Calu3 (cell line): ENCODE results near the gene PPP2R5E. TPM values are rescaled to one million over a fixed set of nuclear protein-coding genes. Genes with fewer than 3 reads are reported as not detected.

Experiments
- BruUV-seq: library from RNA; stranded (reverse); fragments of 400-500 nt; replicated peaks from 2 replicates; lab custom pipeline; 2021; lab: Mats Ljungman, UMichigan
- CTCF ChIA-PET: fragments of 300-600 bp; sonication (Branson Sonifier 250); formaldehyde crosslinking; loops from one replicate; lab custom pipeline; 2022; ENCODE audit warnings: antibody characterized with exemption; lab: Charles Lee
- DNase-seq: peaks from one replicate; pipeline ENCODE4 v3.0.0; 2022
- H3K27ac Mint-ChIP-seq: one replicate; pipeline ENCODE4 v1.8.0; 2022; ENCODE audit warnings: mixed read lengths; ENCODE audit not compliant: unreplicated experiment
- H3K27me3 Mint-ChIP-seq: one replicate; pipeline ENCODE4 v1.8.0; 2022; ENCODE audit warnings: mixed read lengths; ENCODE audit not compliant: unreplicated experiment
- H3K36me3 Mint-ChIP-seq: one replicate; pipeline ENCODE4 v1.8.0; 2022; ENCODE audit warnings: mild to moderate bottlenecking, moderate library complexity, mixed read lengths; ENCODE audit not compliant: insufficient read depth, unreplicated experiment
- H3K4me1 Mint-ChIP-seq: one replicate; pipeline ENCODE4 v1.8.0; 2022; ENCODE audit warnings: mild to moderate bottlenecking, low read depth, mixed read lengths; ENCODE audit not compliant: unreplicated experiment
- H3K4me3 Mint-ChIP-seq: one replicate; pipeline ENCODE4 v1.8.0; 2022; ENCODE audit warnings: mild to moderate bottlenecking, low read depth, moderate library complexity, mixed read lengths; ENCODE audit not compliant: unreplicated experiment
- H3K9me3 Mint-ChIP-seq: one replicate; pipeline ENCODE4 v1.8.0; 2022; ENCODE audit warnings: low read depth, mixed read lengths; ENCODE audit not compliant: unreplicated experiment
- CTCF ChIP-seq: fragments of 200-600 bp; IDR thresholded peaks from one replicate; pipeline ENCODE4 v1.8.0; 2022; ENCODE audit warnings: antibody characterized with exemption; ENCODE audit not compliant: unreplicated experiment
- intact Hi-C: fragments of 100-400 bp; cut with micrococcal nuclease; formaldehyde crosslinking; loops from one replicate; pipeline ENCODE4 v1.10.0; 2022; ENCODE audit not compliant: unreplicated experiment
- total RNA-seq: library from RNA; stranded (reverse); gene quantifications from 2 replicates; pipeline ENCODE4 v1.2.3, GENCODE V29; 2022

The PPP2R5E gene
- total RNA-seq, 1 experiment from 2014 or later = 52.5 TPM

- CTCF ChIA-PET = no interaction called here
- Mint-ChIP-seq H3K9me3 (peaks cover 2% of the 10 kb centered on the region), H3K27me3 (no peaks in the 10 kb centered on the region), H3K4me3 (no peak overlapping the region), H3K27ac (no peak overlapping the region), H3K36me3 (no peaks in the 10 kb centered on the region), H3K4me1 (no peaks in the 10 kb centered on the region)
- intact Hi-C loops = no loop called here
- TF ChIP-seq CTCF = no peak
- no peak for DNase-seq
- no TSS peak for BruUV-seq
Observed at GRCh38 chr14:63367742-63368364, 175.3 kb downstream of the PPP2R5E start.

GRCh38 chr14:63362389-63362819, 180.8 kb downstream of the PPP2R5E start:
- H3K4me1 Mint-ChIP-seq = no peaks in the 10 kb centered on the region
- CTCF ChIA-PET = interaction anchor here (0.6 to 0.7 kb wide), 2 partner anchors 54 to 851 kb away, joined by 5 to 6 read pairs; no protein-coding TSS in a partner anchor
- H3K4me3 Mint-ChIP-seq = no peak overlapping the region
- DNase-seq = no peak
- no peaks in the 10 kb centered on the region for H3K36me3 Mint-ChIP-seq
- H3K27me3 Mint-ChIP-seq = peaks cover 14% of the 10 kb centered on the region
- no peak for TF ChIP-seq CTCF
- no TSS peak for BruUV-seq
- intact Hi-C loops = no loop called here
- H3K9me3 Mint-ChIP-seq = no peaks in the 10 kb centered on the region
- H3K27ac Mint-ChIP-seq = no peak overlapping the region

- Mint-ChIP-seq H3K4me3 (no peak overlapping the region), H3K36me3 (no peaks in the 10 kb centered on the region), H3K27me3 (peaks cover 19% of the 10 kb centered on the region), H3K4me1 (no peaks in the 10 kb centered on the region), H3K9me3 (no peaks in the 10 kb centered on the region), H3K27ac (no peak overlapping the region)
- intact Hi-C loops = no loop called here
- no peak for DNase-seq
- CTCF ChIA-PET = no interaction called here
- no TSS peak for BruUV-seq
- TF ChIP-seq CTCF = no peak
Observed at GRCh38 chr14:63361790-63362189, 181.4 kb downstream of the PPP2R5E start.

GRCh38 chr14:63357841-63358240, 185.3 kb downstream of the PPP2R5E start:
- Mint-ChIP-seq H3K4me3 (no peak overlapping the region), H3K27ac (no peak overlapping the region), H3K9me3 (no peaks in the 10 kb centered on the region), H3K27me3 (peaks cover 37% of the 10 kb centered on the region), H3K4me1 (no peaks in the 10 kb centered on the region), H3K36me3 (no peaks in the 10 kb centered on the region)
- BruUV-seq = no TSS peak
- CTCF ChIA-PET = no interaction called here
- no peak for DNase-seq
- intact Hi-C loops = no loop called here
- TF ChIP-seq CTCF = no peak
